Sigmoid colon (tissue), 7 donors: ENCODE measurements around the gene ITPRIPL1. TPM values are rescaled to one million over a fixed set of nuclear protein-coding genes. Genes with fewer than 3 reads are reported as not detected.
"Not testable (repeated sequence)": the region's sequence is repeated elsewhere in the genome, so short reads cannot be mapped to it uniquely, and the experiment has no call there.

Experiments used
- DNase-seq: peaks from one replicate; pipeline ENCODE4 v3.0.0-alpha.2; 2019
- H3K27ac ChIP-seq, 4 donors: fragments of 200-600 bp; sonication (generic); one replicate each; pipeline ENCODE4 v1.5.1; 2016 to 2019; ENCODE audit warnings: mild to moderate bottlenecking in 1 of 4
- H3K27me3 ChIP-seq, 3 donors: fragments of 200-600 bp; sonication (generic); one replicate each; pipeline ENCODE4 v1.5.1; 2019; ENCODE audit warnings: mild to moderate bottlenecking in 1 of 3
- H3K36me3 ChIP-seq, 4 donors: fragments of 200-600 bp; sonication (generic); one replicate each; pipeline ENCODE4 v1.5.1; 2016 to 2019
- H3K4me1 ChIP-seq, 4 donors: fragments of 200-600 bp; sonication (generic); one replicate each; pipeline ENCODE4 v1.5.1; 2017 to 2019
- H3K4me3 ChIP-seq, 4 donors: fragments of 200-600 bp; sonication (generic); one replicate each; pipeline ENCODE4 v1.5.1; 2017 to 2019; ENCODE audit warnings: mild to moderate bottlenecking in 2 of 4, moderate library complexity in 1 of 4
- H3K9me3 ChIP-seq, 4 donors: fragments of 200-600 bp in 3 of 4; sonication (generic) in 3 of 4; one replicate each; pipeline versions ENCODE4 v1.5.1 to v1.6.1; 2013 to 2019
- EP300 ChIP-seq, 4 donors: sonication (generic); formaldehyde crosslinking; IDR thresholded peaks; one replicate each; pipeline ENCODE4 v1.6.1; 2017; ENCODE audit warnings: antibody characterized with exemption in 4 of 4
- POLR2A ChIP-seq, 2 donors: fragments of 450-650 bp; IDR thresholded peaks; one replicate each; pipeline ENCODE4 v1.6.1; 2016; ENCODE audit warnings: antibody characterized with exemption in 2 of 2, mild to moderate bottlenecking in 2 of 2, moderate library complexity in 2 of 2
- POLR2AphosphoS5 ChIP-seq, 4 donors: sonication (generic); formaldehyde crosslinking; IDR thresholded peaks; one replicate each; pipeline ENCODE4 v1.6.1; 2017; ENCODE audit warnings: antibody characterized with exemption in 4 of 4
- WGBS, 2 donors: extraction: QIAGEN DNeasy Blood & Tissue Kit; methylation state at CpG; one replicate each; pipeline ENCODE4 v1.1.7; 2013; 5-methylcytosine and 5-hydroxymethylcytosine counted together
- intact Hi-C: fragments of 100-400 bp; cut with DNase I; formaldehyde crosslinking; loops from one replicate; pipeline ENCODE4 v1.15.1; 2023
- polyA plus RNA-seq, 3 donors: library from polyadenylated mRNA; stranded (reverse); fragments of 200-250 nt; gene quantifications; one replicate each; pipeline ENCODE4 v1.2.3, GENCODE V29; 2013
- total RNA-seq, 4 donors: library from RNA; depleted of rRNA; stranded (reverse); fragments of >200 nt; gene quantifications; one replicate each; pipeline ENCODE4 v1.1.0, GENCODE V29; 2016
- TF ChIP-seq, protein P1 (sequence below), 4 experiments: fragments of 450-650 bp in 3 of 4; fragments of 200-600 bp in 1 of 4; IDR thresholded peaks; one replicate each; pipeline ENCODE4 v1.5.1; 2016 to 2019; ENCODE audit warnings: antibody characterized with exemption in 4 of 4, mild to moderate bottlenecking in 3 of 4, moderate library complexity in 2 of 4
- donor health status: healthy with polysubstance abuse.
- donor health status: Bipolar disorder and iron deficiency.
- donor health status: healthy.

Gene ITPRIPL1
- total RNA-seq (1 to 10 TPM in 1 of 4 donors, under 1 TPM in 2, not detected in 1; 0.36 to 2.0 (median 0.83) TPM), polyA plus RNA-seq (1 to 10 TPM in 1 of 3 donors, under 1 TPM in 1, not detected in 1; 0.23 to 1.5 TPM)

GRCh38 chr2:96325041-96325883, at the start of gene ITPRIPL1:
ITPRIPL1 (plus strand) TSS chr2:96325317; CDS start chr2:96325840, 523 bp downstream.
- H3K27me3 ChIP-seq: peaks cover 21 to 65% (median 45%) of the 10 kb centered on the region in 3 donors
- H3K36me3 ChIP-seq: no peaks in the 10 kb centered on the region
- no peak for TF ChIP-seq POLR2A (IDR thresholded peaks at IDR 0.05)
- TF ChIP-seq, protein P1, sequence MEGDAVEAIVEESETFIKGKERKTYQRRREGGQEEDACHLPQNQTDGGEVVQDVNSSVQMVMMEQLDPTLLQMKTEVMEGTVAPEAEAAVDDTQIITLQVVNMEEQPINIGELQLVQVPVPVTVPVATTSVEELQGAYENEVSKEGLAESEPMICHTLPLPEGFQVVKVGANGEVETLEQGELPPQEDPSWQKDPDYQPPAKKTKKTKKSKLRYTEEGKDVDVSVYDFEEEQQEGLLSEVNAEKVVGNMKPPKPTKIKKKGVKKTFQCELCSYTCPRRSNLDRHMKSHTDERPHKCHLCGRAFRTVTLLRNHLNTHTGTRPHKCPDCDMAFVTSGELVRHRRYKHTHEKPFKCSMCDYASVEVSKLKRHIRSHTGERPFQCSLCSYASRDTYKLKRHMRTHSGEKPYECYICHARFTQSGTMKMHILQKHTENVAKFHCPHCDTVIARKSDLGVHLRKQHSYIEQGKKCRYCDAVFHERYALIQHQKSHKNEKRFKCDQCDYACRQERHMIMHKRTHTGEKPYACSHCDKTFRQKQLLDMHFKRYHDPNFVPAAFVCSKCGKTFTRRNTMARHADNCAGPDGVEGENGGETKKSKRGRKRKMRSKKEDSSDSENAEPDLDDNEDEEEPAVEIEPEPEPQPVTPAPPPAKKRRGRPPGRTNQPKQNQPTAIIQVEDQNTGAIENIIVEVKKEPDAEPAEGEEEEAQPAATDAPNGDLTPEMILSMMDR (IDR thresholded peaks at IDR 0.05): no peak
- no peak for TF ChIP-seq EP300 (IDR thresholded peaks at IDR 0.05)
- no peak for TF ChIP-seq POLR2AphosphoS5 (IDR thresholded peaks at IDR 0.05)
- intact Hi-C loops: no loop called here
- DNase-seq: peak; percentile 49
- H3K9me3 ChIP-seq: no peaks in the 10 kb centered on the region
- peak within 1 kb of the TSS; percentile 33 to 53 (median 44) for H3K4me3 ChIP-seq
- 3 to 4% methylated on average over 58 of the region's 58 CpGs for WGBS, 2 donors
- peak within 1 kb of the TSS in 3 of 4 donors; percentile 1 to 49 (median 4) for H3K27ac ChIP-seq
- peaks cover 0 to 25% (median 24%) of the 10 kb centered on the region in 4 donors for H3K4me1 ChIP-seq

DNA sequence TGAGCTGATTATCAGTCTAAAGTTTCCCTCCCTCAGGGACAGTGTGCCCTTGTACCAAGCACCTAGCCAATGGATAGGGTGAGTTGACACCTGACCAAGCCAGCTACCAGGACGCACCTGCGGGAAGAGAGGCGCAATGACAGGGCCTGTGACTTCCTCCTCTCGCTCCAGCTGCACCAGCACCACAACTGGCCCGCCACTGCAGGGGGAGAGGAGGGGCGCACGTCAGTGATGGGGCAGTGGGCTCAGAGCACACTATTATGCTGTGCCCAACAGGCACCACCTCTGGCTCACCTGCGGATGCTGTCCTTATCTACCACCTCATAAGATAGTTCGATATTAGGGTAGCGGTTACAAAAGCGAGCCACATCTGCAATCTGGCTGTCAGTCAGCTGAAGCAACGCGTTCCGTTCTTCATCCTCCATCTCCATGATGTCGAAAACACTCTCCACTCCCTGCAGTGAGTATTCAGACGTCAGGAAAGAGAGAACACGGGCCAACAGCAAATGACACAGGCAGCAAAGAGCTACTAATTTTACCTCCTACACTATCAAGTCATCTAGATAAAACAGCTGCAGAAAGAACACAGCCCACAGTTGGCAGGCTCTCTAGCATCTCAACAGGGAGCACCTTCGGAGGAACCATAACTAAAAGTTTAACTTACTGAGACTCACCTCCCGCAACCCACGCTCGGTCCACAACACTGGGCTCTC, 48.2 kb upstream of the ITPRIPL1 start:
- Histone ChIP-seq H3K4me1 (no peaks in the 10 kb centered on the region), H3K27ac (no peak overlapping the region), H3K4me3 (no peak overlapping the region), H3K27me3 (no peaks in the 10 kb centered on the region), H3K36me3 (peaks cover 56 to 100% (median 72%) of the 10 kb centered on the region in 4 donors), H3K9me3 (no peaks in the 10 kb centered on the region)
- no peak for TF ChIP-seq POLR2A (IDR thresholded peaks at IDR 0.05)
- TF ChIP-seq EP300 (IDR thresholded peaks at IDR 0.05): no peak
- TF ChIP-seq, protein P1 (IDR thresholded peaks at IDR 0.05): no peak
- no peak for TF ChIP-seq POLR2AphosphoS5 (IDR thresholded peaks at IDR 0.05)
- intact Hi-C loops: no loop called here
- no peak for DNase-seq
- 96 to 97% methylated on average over 21 of the region's 21 CpGs for WGBS, 2 donors

DNA sequence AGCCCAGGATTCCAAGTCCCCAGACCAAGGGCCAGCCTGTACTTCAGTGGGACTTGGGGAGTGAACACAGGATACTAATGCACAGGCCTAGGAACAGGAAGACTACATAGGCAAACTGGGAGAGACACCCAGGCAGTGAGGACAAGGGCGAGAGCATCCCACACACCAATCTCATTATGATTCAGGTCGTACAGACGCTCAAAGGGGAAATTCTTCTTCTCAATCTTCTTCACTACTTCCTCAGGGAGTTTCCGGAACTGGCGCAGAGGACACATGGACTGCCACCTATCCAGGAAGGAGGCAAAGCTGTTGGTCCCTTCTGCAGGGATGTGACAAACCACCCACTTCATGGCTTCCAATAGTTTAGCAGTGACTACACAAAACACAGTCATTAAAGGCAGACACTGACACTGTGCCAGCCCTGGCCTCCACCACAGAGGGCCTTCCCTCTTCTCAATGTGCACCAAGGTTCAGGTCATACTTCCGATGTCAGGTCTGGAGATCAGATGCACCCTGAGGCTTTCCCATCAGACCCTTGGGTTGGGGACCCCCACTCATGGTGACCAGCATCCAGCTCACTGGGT, 37.8 kb upstream of the ITPRIPL1 start:
- WGBS, 2 donors: 89% methylated on average over 6 of the region's 6 CpGs
- DNase-seq: peak; percentile 36
- H3K27me3 ChIP-seq: no peaks in the 10 kb centered on the region
- TF ChIP-seq, protein P1 (IDR thresholded peaks at IDR 0.05): no peak
- TF ChIP-seq EP300 (IDR thresholded peaks at IDR 0.05) (no peak), POLR2AphosphoS5 (IDR thresholded peaks at IDR 0.05) (no peak), POLR2A (IDR thresholded peaks at IDR 0.05) (no peak)
- no peaks in the 10 kb centered on the region for H3K9me3 ChIP-seq
- H3K4me3 ChIP-seq: no peak overlapping the region
- intact Hi-C loops: no loop called here
- no peaks in the 10 kb centered on the region for H3K4me1 ChIP-seq
- no peak overlapping the region for H3K27ac ChIP-seq
- peaks cover 91 to 100% (median 99%) of the 10 kb centered on the region in 4 donors for H3K36me3 ChIP-seq

GRCh38 chr2:96291751-96292150, 33.4 kb upstream of the ITPRIPL1 start:
- H3K4me1 ChIP-seq: no peaks in the 10 kb centered on the region
- H3K27ac ChIP-seq: no peak overlapping the region
- H3K4me3 ChIP-seq: no peak overlapping the region
- DNase-seq: no peak
- H3K36me3 ChIP-seq: peaks cover 73 to 100% (median 97%) of the 10 kb centered on the region in 4 donors
- no peaks in the 10 kb centered on the region for H3K9me3 ChIP-seq
- H3K27me3 ChIP-seq: no peaks in the 10 kb centered on the region
- intact Hi-C loops: no loop called here
- TF ChIP-seq EP300 (IDR thresholded peaks at IDR 0.05) (no peak), POLR2A (IDR thresholded peaks at IDR 0.05) (no peak)
- WGBS, 2 donors: 92 to 95% methylated on average over 5 of the region's 5 CpGs

- peaks cover 78 to 100% (median 98%) of the 10 kb centered on the region in 4 donors for H3K36me3 ChIP-seq
- intact Hi-C loops, H3K27me3 ChIP-seq, H3K4me3 ChIP-seq, H3K27ac ChIP-seq, H3K9me3 ChIP-seq, H3K4me1 ChIP-seq, DNase-seq: not testable (repeated sequence)
- 90 to 95% methylated on average over 8 of the region's 8 CpGs for WGBS, 2 donors
Observed at GRCh38 chr2:96294271-96294670, 30.8 kb upstream of the ITPRIPL1 start.
